ENCODE measurements around the gene SCLY.
"Not testable (repeated sequence)": the region's sequence is repeated elsewhere in the genome, so short reads cannot be mapped to it uniquely, and the experiment has no call there.

Gene SCLY

GRCh38 chr2:238045575-238045974 is 15.2 kb upstream of the SCLY start:
- DNase-seq (ENCODE audit: low read depth, low spot score), result no peak
- in situ Hi-C loops (cut with HindIII; ENCODE audit: low sequenced_read_pairs), result no loop called here
- TF ChIP-seq, protein P1, sequence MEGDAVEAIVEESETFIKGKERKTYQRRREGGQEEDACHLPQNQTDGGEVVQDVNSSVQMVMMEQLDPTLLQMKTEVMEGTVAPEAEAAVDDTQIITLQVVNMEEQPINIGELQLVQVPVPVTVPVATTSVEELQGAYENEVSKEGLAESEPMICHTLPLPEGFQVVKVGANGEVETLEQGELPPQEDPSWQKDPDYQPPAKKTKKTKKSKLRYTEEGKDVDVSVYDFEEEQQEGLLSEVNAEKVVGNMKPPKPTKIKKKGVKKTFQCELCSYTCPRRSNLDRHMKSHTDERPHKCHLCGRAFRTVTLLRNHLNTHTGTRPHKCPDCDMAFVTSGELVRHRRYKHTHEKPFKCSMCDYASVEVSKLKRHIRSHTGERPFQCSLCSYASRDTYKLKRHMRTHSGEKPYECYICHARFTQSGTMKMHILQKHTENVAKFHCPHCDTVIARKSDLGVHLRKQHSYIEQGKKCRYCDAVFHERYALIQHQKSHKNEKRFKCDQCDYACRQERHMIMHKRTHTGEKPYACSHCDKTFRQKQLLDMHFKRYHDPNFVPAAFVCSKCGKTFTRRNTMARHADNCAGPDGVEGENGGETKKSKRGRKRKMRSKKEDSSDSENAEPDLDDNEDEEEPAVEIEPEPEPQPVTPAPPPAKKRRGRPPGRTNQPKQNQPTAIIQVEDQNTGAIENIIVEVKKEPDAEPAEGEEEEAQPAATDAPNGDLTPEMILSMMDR (IDR thresholded peaks at IDR 0.05; ENCODE audit: low read depth, low read length), result no peak
- H3K4me3 ChIP-seq (ENCODE audit: low read depth, low read length), result no peak overlapping the region

DNA sequence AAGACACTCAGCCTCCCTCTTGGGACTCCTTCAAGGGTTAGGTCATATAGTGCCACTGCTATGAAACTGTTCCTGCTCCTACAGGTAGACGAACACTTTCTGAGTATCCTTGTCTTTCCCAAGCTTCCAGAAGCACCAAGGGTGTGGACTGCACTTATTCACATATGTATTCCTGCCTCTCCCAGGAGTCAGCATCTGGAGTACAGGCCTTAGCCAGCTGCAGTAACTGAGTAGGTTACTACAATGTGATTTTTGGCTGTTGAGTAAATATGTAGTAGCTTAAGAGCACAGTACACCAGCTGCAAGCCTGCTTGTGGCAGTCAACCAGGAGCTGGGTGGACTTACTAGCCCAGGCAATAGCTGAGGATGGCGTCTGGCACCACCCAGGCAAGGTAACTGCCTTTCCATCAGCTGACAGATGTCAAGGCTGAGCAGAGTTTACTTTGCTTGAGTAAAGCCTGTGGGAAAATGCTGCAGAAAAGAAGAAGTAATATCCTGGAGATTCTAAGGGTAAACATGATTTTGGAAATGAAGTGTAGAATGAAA is 14.0 kb upstream of the SCLY start:
- no peak for DNase-seq (ENCODE audit: low read depth, low spot score)
- in situ Hi-C loops (cut with HindIII; ENCODE audit: low sequenced_read_pairs), result no loop called here
- TF ChIP-seq, protein P1 (IDR thresholded peaks at IDR 0.05; ENCODE audit: low read depth, low read length), result no peak
- no peak overlapping the region for H3K4me3 ChIP-seq (ENCODE audit: low read depth, low read length)

DNA sequence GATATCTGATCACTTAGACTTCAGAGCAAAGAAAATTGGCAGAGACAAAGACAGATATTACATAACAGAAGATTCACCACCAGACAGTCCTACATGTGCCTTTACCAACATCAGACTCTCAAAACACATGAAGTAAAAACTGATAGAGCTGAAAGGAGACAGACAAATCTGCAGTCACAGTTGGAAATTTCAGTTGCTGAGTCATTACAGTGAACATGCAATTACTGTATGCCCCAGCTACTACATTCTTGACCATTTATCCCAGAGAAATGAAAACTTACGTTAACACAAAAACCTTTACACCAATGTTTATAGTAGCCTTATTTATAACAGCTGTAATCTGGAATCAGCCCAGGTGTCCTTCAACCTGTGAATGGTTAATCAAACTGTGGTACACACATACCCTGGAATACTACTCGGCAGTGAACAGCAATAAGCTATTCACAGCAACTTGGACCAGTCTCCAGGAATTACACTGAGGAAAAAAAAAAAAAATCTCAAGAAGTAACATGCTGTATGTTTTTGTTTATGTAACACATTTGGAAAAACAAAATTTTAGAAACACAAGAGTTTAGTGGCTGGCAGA is 7.5 kb upstream of the SCLY start:
- in situ Hi-C loops (cut with HindIII; ENCODE audit: low sequenced_read_pairs), result no loop called here
- peak; percentile 10 for DNase-seq (ENCODE audit: low read depth, low spot score)

DNA sequence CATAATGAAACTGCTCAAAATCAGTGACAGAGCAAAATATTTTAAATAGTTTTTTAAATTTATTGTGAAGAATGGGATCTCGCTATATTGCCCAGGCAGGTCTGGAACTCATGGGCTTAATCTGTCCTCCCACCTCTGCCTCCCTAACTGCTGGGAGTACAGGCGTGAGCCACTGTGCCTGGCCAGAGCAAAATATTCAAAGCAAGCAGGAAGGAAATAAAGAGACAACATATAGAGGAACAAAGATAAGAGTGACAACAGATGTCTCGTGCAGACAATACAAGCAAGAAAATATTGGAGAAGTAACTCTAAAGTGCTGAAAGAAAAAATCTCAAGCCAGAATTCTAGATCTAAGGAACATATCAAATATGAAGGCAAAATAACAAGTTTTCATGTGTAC is 5.0 kb upstream of the SCLY start:
- in situ Hi-C loops (cut with HindIII; ENCODE audit: low sequenced_read_pairs), result no loop called here
- no peak for DNase-seq (ENCODE audit: low read depth, low spot score)
- no peak overlapping the region for H3K4me3 ChIP-seq (ENCODE audit: low read depth, low read length)
- TF ChIP-seq, protein P1 (IDR thresholded peaks at IDR 0.05; ENCODE audit: low read depth, low read length), result no peak

More for the DNA sequence above, 7.5 kb upstream of the SCLY start:
- H3K4me3 ChIP-seq (ENCODE audit: low read depth, low read length), result no peak overlapping the region
- TF ChIP-seq, protein P1 (IDR thresholded peaks at IDR 0.05; ENCODE audit: low read depth, low read length), result no peak

GRCh38 chr2:238057696-238058575 is 2.9 kb upstream of the SCLY start:
- DNase-seq (ENCODE audit: low read depth, low spot score); in situ Hi-C loops (cut with HindIII; ENCODE audit: low sequenced_read_pairs); H3K4me3 ChIP-seq (ENCODE audit: low read depth, low read length): not testable (repeated sequence)

DNA sequence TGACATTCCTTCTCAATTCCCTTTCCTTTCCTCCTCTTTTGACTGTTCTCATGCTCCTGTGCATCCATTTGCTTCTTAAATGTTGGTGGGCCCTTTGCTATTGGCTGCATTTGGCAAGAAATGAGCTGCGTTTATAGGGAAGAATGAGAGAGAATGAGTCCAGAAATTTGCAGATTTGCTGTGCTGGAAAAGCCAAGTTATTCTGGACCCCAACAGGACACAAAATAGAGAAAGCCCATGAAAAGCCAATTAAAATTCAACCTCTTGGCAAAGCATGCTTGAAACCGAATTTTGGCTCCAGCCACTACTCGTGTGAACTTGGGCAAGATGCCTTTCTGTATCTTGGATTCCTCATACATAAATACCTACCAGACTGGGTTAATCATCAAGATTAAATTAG is 1.3 kb upstream of the SCLY start:
- TF ChIP-seq, protein P1 (IDR thresholded peaks at IDR 0.05; ENCODE audit: low read depth, low read length), result no peak
- H3K4me3 ChIP-seq (ENCODE audit: low read depth, low read length), result peak overlapping the region; percentile 81
- no peak for DNase-seq (ENCODE audit: low read depth, low spot score)
- in situ Hi-C loops (cut with HindIII; ENCODE audit: low sequenced_read_pairs), result no loop called here

GRCh38 chr2:238060096-238060541 is 682 bp upstream of the SCLY start:
- peak overlapping the region; percentile 81 for H3K4me3 ChIP-seq (ENCODE audit: low read depth, low read length)
- TF ChIP-seq, protein P1 (IDR thresholded peaks at IDR 0.05; ENCODE audit: low read depth, low read length), result no peak
- DNase-seq (ENCODE audit: low read depth, low spot score), result peak; percentile 45
- in situ Hi-C loops (cut with HindIII; ENCODE audit: low sequenced_read_pairs), result no loop called here

Measured in astrocyte of the spinal cord (primary cell).